A549 (cell line): ENCODE data around the gene UBAC2.

Experiments used
- CTCF ChIP-seq: fragments of >200 bp; sonication (Bioruptor Twin); formaldehyde crosslinking; IDR thresholded peaks from 3 replicates; pipeline ENCODE4 v1.5.1; 2016
- MAX ChIP-seq: IDR thresholded peaks from 2 replicates; pipeline ENCODE4 v1.6.1; 2012
- POLR2A ChIP-seq: IDR thresholded peaks from 2 replicates; pipeline ENCODE4 v1.6.1; 2012; ENCODE audit warnings: mild to moderate bottlenecking, low read length
- RCOR1 ChIP-seq: fragments of 150-350 bp; IDR thresholded peaks from 2 replicates; pipeline ENCODE4 v1.6.1; 2014; ENCODE audit warnings: antibody characterized with exemption, low read length, low read depth
- REST ChIP-seq: fragments of 200-600 bp; sonication (generic); IDR thresholded peaks from 2 replicates; pipeline ENCODE4 v1.6.1; 2016; ENCODE audit warnings: antibody characterized with exemption, mild to moderate bottlenecking, moderate library complexity
- SMC3 ChIP-seq: fragments of >200 bp; sonication (Bioruptor Twin); formaldehyde crosslinking; IDR thresholded peaks from 3 replicates; pipeline ENCODE4 v1.6.1; 2018; ENCODE audit warnings: inconsistent platforms
- USF2 ChIP-seq: fragments of 450-650 bp; IDR thresholded peaks from 2 replicates; pipeline ENCODE4 v1.6.1; 2014; ENCODE audit warnings: antibody characterized with exemption

GRCh38 chr13:99214232-99214631, 13.6 kb downstream of the UBAC2 start:
- no peak for TF ChIP-seq CTCF
- TF ChIP-seq SMC3 = no peak
- no peak for TF ChIP-seq REST
- TF ChIP-seq USF2 = no peak
- TF ChIP-seq RCOR1 = no peak
- TF ChIP-seq POLR2A = no peak
- no peak for TF ChIP-seq MAX
